ENCODE results near the gene ARSD. TPM values are rescaled to one million over a fixed set of nuclear protein-coding genes. Genes with fewer than 3 reads are reported as not detected.
"Not testable (repeated sequence)": the region's sequence is repeated elsewhere in the genome, so short reads cannot be mapped to it uniquely, and the experiment has no call there.

ARSD gene
- total RNA-seq, 1 experiment from 2014 or later: 42.0 TPM

DNA sequence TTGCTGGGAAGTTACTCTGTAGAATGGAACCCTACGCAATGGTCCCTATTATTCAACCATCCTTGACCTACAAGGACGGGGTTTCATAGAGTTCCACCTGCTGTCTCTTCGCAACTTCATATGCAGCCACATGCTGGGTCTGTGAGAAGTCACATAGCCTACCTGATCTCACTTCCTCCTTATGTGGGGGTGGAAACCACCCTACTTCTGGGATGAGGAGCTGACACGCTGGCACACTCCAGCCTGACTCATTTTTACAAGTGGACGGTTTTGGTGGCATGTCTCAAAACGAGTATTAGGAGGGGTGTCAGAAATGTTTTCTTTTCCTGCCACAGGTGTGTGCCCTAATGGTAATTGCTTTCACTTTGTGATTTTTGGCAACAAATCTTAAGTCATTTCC lies 36.8 kb upstream of the ARSD start:
- intact Hi-C loops (cut with micrococcal nuclease; ENCODE audit: unreplicated experiment): loop anchor here (10.0 kb wide), 1 partner anchor 59 kb away; no protein-coding TSS in a partner anchor
- H3K27me3 Mint-ChIP-seq (ENCODE audit: unreplicated experiment): no peaks in the 10 kb centered on the region
- TF ChIP-seq, protein P1, sequence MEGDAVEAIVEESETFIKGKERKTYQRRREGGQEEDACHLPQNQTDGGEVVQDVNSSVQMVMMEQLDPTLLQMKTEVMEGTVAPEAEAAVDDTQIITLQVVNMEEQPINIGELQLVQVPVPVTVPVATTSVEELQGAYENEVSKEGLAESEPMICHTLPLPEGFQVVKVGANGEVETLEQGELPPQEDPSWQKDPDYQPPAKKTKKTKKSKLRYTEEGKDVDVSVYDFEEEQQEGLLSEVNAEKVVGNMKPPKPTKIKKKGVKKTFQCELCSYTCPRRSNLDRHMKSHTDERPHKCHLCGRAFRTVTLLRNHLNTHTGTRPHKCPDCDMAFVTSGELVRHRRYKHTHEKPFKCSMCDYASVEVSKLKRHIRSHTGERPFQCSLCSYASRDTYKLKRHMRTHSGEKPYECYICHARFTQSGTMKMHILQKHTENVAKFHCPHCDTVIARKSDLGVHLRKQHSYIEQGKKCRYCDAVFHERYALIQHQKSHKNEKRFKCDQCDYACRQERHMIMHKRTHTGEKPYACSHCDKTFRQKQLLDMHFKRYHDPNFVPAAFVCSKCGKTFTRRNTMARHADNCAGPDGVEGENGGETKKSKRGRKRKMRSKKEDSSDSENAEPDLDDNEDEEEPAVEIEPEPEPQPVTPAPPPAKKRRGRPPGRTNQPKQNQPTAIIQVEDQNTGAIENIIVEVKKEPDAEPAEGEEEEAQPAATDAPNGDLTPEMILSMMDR (IDR thresholded peaks at IDR 0.05; ENCODE audit: unreplicated experiment): no peak
- no peak overlapping the region for H3K4me3 Mint-ChIP-seq (ENCODE audit: low read depth, unreplicated experiment)
- CTCF ChIA-PET: no interaction called here
- no peaks in the 10 kb centered on the region for H3K36me3 Mint-ChIP-seq (ENCODE audit: insufficient read depth, unreplicated experiment)
- peaks cover 17% of the 10 kb centered on the region for H3K4me1 Mint-ChIP-seq (ENCODE audit: low read depth, unreplicated experiment)
- no peak for DNase-seq
- no peaks in the 10 kb centered on the region for H3K9me3 Mint-ChIP-seq (ENCODE audit: low read depth, unreplicated experiment)
- BruUV-seq (replicated peaks): no TSS peak
- H3K27ac Mint-ChIP-seq (ENCODE audit: unreplicated experiment): no peak overlapping the region

DNA sequence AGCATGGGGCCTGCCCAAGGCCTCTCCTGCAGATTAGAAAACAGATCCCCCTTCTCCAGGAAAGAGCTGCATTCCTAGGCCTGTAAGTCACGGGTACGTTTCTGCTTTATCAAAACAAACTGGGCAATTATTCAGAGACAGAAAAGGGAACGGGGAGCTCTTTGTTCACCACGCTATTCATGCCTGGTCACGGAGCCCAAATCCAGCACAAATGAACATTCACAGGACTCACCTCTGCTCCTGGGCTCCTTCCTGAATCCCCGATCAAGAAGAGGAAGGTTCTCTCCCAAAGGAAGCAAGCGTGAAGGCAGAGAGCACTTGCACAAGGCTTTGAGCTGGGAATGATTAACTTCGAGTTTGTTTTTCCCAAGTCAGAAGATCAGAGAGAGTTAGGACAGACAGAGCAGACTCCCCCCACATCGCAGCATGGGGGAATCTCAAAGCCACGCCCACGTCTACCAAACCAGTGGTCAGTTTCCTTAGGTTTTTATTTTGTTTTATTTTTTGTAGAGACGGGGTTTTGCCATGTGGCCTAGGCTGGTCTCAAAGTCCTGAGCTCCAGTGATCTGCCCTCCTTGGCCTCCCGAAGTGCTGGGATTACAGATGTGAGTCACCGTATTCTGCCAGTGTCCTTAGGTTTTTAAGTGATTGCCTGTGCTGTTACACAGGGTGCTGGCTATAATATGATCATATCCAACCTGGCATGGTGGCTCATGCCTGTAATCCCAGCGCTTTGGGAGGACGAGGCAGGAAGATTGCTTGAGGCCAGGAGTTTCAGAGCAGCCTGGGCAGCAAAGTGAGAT lies 35.1 kb upstream of the ARSD start:
- intact Hi-C loops (cut with micrococcal nuclease; ENCODE audit: unreplicated experiment): loop anchor here (10.0 kb wide), 1 partner anchor 61 kb away; no protein-coding TSS in a partner anchor
- H3K9me3 Mint-ChIP-seq (ENCODE audit: low read depth, unreplicated experiment); H3K36me3 Mint-ChIP-seq (ENCODE audit: insufficient read depth, unreplicated experiment); H3K27me3 Mint-ChIP-seq (ENCODE audit: unreplicated experiment): not testable (repeated sequence)
- CTCF ChIA-PET: interaction anchor here (0.6 kb wide), 2 partner anchors 16 to 24 kb away, joined by 3 read pairs; no protein-coding TSS in a partner anchor
- BruUV-seq (replicated peaks): TSS peak; percentile 79
- peak; percentile 38 for DNase-seq
- Mint-ChIP-seq H3K4me1 (ENCODE audit: low read depth, unreplicated experiment) (peaks cover 17% of the 10 kb centered on the region), H3K4me3 (ENCODE audit: low read depth, unreplicated experiment) (peak overlapping the region; percentile 60), H3K27ac (ENCODE audit: unreplicated experiment) (peak overlapping the region; percentile 59)

DNA sequence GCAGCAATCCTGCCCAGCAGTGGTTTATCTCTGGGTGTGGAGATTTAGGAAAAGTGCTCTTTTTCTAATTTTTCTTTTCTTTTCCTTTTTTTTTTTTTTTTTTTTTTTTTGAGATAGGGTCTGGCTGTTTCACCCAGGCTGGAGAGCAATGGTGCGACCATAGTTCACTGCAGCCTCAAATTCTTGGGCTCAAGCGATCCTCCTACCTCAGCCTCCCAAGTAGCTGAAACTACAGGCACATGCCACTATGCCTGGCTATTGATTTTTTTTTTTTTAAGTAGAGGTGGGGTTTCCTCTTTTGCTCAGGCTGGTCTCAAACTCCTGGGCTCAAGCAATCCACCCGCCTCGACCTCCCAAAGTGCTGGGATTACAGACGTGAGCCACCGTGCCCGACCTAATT lies 34.3 kb upstream of the ARSD start:
- H3K9me3 Mint-ChIP-seq (ENCODE audit: low read depth, unreplicated experiment); BruUV-seq (replicated peaks); DNase-seq; H3K36me3 Mint-ChIP-seq (ENCODE audit: insufficient read depth, unreplicated experiment); H3K27me3 Mint-ChIP-seq (ENCODE audit: unreplicated experiment): not testable (repeated sequence)
- intact Hi-C loops (cut with micrococcal nuclease; ENCODE audit: unreplicated experiment): loop anchor here (10.0 kb wide), 1 partner anchor 61 kb away; no protein-coding TSS in a partner anchor
- H3K4me1 Mint-ChIP-seq (ENCODE audit: low read depth, unreplicated experiment): peaks cover 17% of the 10 kb centered on the region
- CTCF ChIA-PET: interaction anchor here (0.6 kb wide), 1 partner anchor 16 kb away, joined by 3 read pairs; no protein-coding TSS in a partner anchor
- peak overlapping the region; percentile 59 for H3K27ac Mint-ChIP-seq (ENCODE audit: unreplicated experiment)
- peak overlapping the region; percentile 60 for H3K4me3 Mint-ChIP-seq (ENCODE audit: low read depth, unreplicated experiment)

- no TSS peak for BruUV-seq (replicated peaks)
- Mint-ChIP-seq H3K36me3 (ENCODE audit: insufficient read depth, unreplicated experiment) (no peaks in the 10 kb centered on the region), H3K9me3 (ENCODE audit: low read depth, unreplicated experiment) (no peaks in the 10 kb centered on the region), H3K27ac (ENCODE audit: unreplicated experiment) (no peak overlapping the region), H3K4me1 (ENCODE audit: low read depth, unreplicated experiment) (peaks cover 17% of the 10 kb centered on the region), H3K27me3 (ENCODE audit: unreplicated experiment) (no peaks in the 10 kb centered on the region), H3K4me3 (ENCODE audit: low read depth, unreplicated experiment) (no peak overlapping the region)
- CTCF ChIA-PET: interaction anchor here (0.6 kb wide), 1 partner anchor 13 kb away, joined by 5 read pairs; no protein-coding TSS in a partner anchor
- TF ChIP-seq, protein P1 (IDR thresholded peaks at IDR 0.05; ENCODE audit: unreplicated experiment): no peak
- DNase-seq: no peak
- intact Hi-C loops (cut with micrococcal nuclease; ENCODE audit: unreplicated experiment): loop anchor here (10.0 kb wide), 1 partner anchor 62 kb away; no protein-coding TSS in a partner anchor
These were observed 33.2 kb upstream of the ARSD start for GRCh38 chrX:2962381-2962780.

GRCh38 chrX:2960861-2961515 lies 31.8 kb upstream of the ARSD start:
- Mint-ChIP-seq H3K27me3 (ENCODE audit: unreplicated experiment) (no peaks in the 10 kb centered on the region), H3K36me3 (ENCODE audit: insufficient read depth, unreplicated experiment) (peaks cover 3% of the 10 kb centered on the region), H3K9me3 (ENCODE audit: low read depth, unreplicated experiment) (no peaks in the 10 kb centered on the region), H3K27ac (ENCODE audit: unreplicated experiment) (no peak overlapping the region), H3K4me1 (ENCODE audit: low read depth, unreplicated experiment) (peaks cover 17% of the 10 kb centered on the region), H3K4me3 (ENCODE audit: low read depth, unreplicated experiment) (no peak overlapping the region)
- no TSS peak for BruUV-seq (replicated peaks)
- TF ChIP-seq, protein P1 (IDR thresholded peaks at IDR 0.05; ENCODE audit: unreplicated experiment): no peak
- CTCF ChIA-PET: interaction anchor here (0.6 kb wide), 1 partner anchor 85 kb away, joined by 4 read pairs; no protein-coding TSS in a partner anchor
- no peak for DNase-seq
- intact Hi-C loops (cut with micrococcal nuclease; ENCODE audit: unreplicated experiment): loop anchor here (10.0 kb wide), 1 partner anchor 64 kb away; no protein-coding TSS in a partner anchor
